GM12892 (cell line): ENCODE data around the gene IQGAP1.

ENCODE experiments used
- POLR2A ChIP-seq: IDR thresholded peaks from 2 replicates; pipeline ENCODE4 v1.6.1; 2011; ENCODE audit warnings: low read depth, low read length, control low read depth
- POLR2AphosphoS5 ChIP-seq: IDR thresholded peaks from 2 replicates; pipeline ENCODE4 v1.6.1; 2011; ENCODE audit warnings: low read depth, low read length, control low read depth
- TAF1 ChIP-seq: IDR thresholded peaks from 2 replicates; pipeline ENCODE4 v1.6.1; 2011; ENCODE audit warnings: low read depth, mild to moderate bottlenecking, control low read depth, low read length, borderline replicate concordance

DNA sequence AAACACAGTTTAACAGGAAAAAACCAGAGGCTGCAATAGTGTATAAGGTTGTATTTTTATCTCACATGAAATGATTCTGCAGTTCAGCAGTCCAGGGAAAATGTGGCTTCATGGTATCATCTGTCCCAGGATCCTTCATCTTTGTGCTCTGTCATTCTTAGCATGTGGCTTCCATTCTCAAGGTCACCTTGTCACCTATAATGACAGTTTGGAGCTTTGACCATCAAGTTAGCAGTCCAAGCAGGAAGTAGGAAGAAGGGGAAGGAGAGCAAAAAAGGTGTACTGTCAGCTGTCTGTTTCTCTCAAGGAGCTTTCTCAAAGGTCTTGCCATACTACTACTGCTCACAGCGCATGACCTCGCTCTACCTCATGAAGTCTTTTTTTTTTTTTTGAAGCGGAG lies 83.1 kb downstream of the IQGAP1 start:
- TF ChIP-seq POLR2A (no peak), TAF1 (no peak), POLR2AphosphoS5 (no peak)
